Smooth muscle cell (in vitro differentiated cells): ENCODE results near the gene INPP5A. TPM values are rescaled to one million over a fixed set of nuclear protein-coding genes. Genes with fewer than 3 reads are reported as not detected.

Source experiments
- DNase-seq: peaks from one replicate; lab custom pipeline; 2025; ENCODE audit not compliant: unreplicated experiment; lab: John Stamatoyannopoulos, UW
- H2AFZ ChIP-seq: fragments of 200-600 bp; sonication (generic); 2 replicates; pipeline ENCODE4 v1.6.0; 2016; ENCODE audit warnings: antibody characterized with exemption, low read depth, mild to moderate bottlenecking
- H3F3A ChIP-seq: fragments of 200-600 bp; sonication (generic); 2 replicates; pipeline ENCODE4 v1.6.0; 2017; ENCODE audit warnings: antibody characterized with exemption, low read depth
- H3K27ac ChIP-seq: fragments of 200-600 bp; sonication (generic); 2 replicates; pipeline ENCODE4 v1.5.1; 2016; ENCODE audit warnings: low read depth, mild to moderate bottlenecking
- H3K27me3 ChIP-seq: fragments of 200-600 bp; sonication (generic); 2 replicates; pipeline ENCODE4 v1.6.1; 2016; ENCODE audit warnings: low read depth, mild to moderate bottlenecking
- H3K36me3 ChIP-seq: fragments of 200-600 bp; sonication (generic); 2 replicates; pipeline ENCODE4 v1.5.1; 2016; ENCODE audit warnings: low read depth
- H3K4me1 ChIP-seq: fragments of 200-600 bp; sonication (generic); 2 replicates; pipeline ENCODE4 v1.5.1; 2016; ENCODE audit warnings: low read depth
- H3K4me2 ChIP-seq: fragments of 200-600 bp; sonication (generic); 2 replicates; pipeline ENCODE4 v1.6.0; 2016; ENCODE audit warnings: mild to moderate bottlenecking
- H3K4me3 ChIP-seq: fragments of 200-600 bp; sonication (generic); 2 replicates; pipeline ENCODE4 v1.5.1; 2016; ENCODE audit warnings: mild to moderate bottlenecking
- H3K79me2 ChIP-seq: fragments of 200-600 bp; sonication (generic); 2 replicates; pipeline ENCODE4 v1.6.0; 2016; ENCODE audit warnings: low read depth, mild to moderate bottlenecking
- H3K9ac ChIP-seq: fragments of 200-600 bp; sonication (generic); 2 replicates; pipeline ENCODE4 v1.6.0; 2016; ENCODE audit warnings: low read depth
- H3K9me3 ChIP-seq: fragments of 200-600 bp; sonication (generic); replicated peaks from 2 replicates; pipeline ENCODE4 v1.5.1; 2016; ENCODE audit warnings: low read depth
- H4K20me1 ChIP-seq: fragments of 200-600 bp; sonication (generic); 2 replicates; pipeline ENCODE4 v1.6.0; 2016; ENCODE audit warnings: low read depth
- WGBS: methylation state at CpG from one replicate; pipeline ENCODE4 v1.1.7; 2016; ENCODE audit warnings: low lambda C conversion rate; 5-methylcytosine and 5-hydroxymethylcytosine counted together
- polyA plus RNA-seq: library from polyadenylated mRNA; unstranded; fragments of >200 nt; fragmentation: Nextera tagmentation; extraction: Ambion mirVana; gene quantifications from 2 replicates; pipeline ENCODE4 v1.2.1, GENCODE V29; 2016
- total RNA-seq: library from RNA; depleted of rRNA; stranded (reverse); fragments of >200 nt; gene quantifications from 2 replicates; pipeline ENCODE4 v1.2.3, GENCODE V29; 2014
- TF ChIP-seq, protein P1 (sequence below): fragments of 200-600 bp; sonication (generic); IDR thresholded peaks from 2 replicates; pipeline ENCODE4 v1.5.1; 2017; ENCODE audit warnings: borderline replicate concordance, mild to moderate bottlenecking, antibody characterized with exemption; ENCODE audit not compliant: insufficient read depth, poor library complexity, severe bottlenecking

Gene INPP5A
- total and polyA plus RNA-seq, 2 experiments from 2014 or later, result 48.0 to 55.9 TPM

DNA sequence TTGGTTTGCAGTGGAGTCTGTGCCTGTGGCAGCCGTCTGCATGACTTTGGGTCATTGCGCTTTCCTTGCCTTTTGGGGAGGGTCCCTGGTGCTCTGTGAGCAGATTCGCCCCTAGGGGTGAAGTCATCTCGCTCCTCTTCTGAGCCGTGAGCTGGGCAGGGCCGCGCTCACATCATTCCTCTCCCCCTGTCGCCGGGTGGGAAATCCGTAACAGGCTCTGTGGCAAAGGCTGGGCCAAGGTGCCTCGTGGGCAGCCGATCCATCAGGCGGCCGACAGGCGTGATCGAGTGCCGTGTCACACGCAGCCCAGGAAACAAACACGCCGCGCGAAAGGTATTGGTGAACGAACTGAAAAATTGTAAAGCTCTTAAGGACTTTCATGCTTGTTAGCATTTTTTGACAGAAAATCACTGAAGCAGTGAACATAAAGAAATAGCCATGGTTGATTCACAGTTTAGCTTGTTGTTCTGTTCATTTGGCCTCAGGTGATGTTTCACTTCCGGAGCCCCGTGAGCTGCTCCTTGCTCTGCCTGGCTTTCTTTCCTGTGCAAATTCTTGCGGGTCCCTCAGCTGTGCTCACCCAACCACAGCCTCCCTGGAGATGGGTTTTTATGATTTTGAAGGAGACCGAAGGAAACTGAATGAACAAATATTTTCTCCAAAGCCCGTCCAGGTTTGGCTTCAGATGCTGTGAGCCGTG lies 126.2 kb downstream of the INPP5A start:
- H3K4me2 ChIP-seq, result no peak overlapping the region
- H3K36me3 ChIP-seq, result no peaks in the 10 kb centered on the region
- no peak for DNase-seq
- no peaks in the 10 kb centered on the region for H3F3A ChIP-seq
- no peaks in the 10 kb centered on the region for H3K9me3 ChIP-seq
- 95% methylated on average over 29 of the region's 29 CpGs for WGBS
- H3K4me3 ChIP-seq, result no peak overlapping the region
- no peak overlapping the region for H3K9ac ChIP-seq
- no peak overlapping the region for H2AFZ ChIP-seq
- TF ChIP-seq, protein P1, sequence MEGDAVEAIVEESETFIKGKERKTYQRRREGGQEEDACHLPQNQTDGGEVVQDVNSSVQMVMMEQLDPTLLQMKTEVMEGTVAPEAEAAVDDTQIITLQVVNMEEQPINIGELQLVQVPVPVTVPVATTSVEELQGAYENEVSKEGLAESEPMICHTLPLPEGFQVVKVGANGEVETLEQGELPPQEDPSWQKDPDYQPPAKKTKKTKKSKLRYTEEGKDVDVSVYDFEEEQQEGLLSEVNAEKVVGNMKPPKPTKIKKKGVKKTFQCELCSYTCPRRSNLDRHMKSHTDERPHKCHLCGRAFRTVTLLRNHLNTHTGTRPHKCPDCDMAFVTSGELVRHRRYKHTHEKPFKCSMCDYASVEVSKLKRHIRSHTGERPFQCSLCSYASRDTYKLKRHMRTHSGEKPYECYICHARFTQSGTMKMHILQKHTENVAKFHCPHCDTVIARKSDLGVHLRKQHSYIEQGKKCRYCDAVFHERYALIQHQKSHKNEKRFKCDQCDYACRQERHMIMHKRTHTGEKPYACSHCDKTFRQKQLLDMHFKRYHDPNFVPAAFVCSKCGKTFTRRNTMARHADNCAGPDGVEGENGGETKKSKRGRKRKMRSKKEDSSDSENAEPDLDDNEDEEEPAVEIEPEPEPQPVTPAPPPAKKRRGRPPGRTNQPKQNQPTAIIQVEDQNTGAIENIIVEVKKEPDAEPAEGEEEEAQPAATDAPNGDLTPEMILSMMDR, result no peak
- H3K27me3 ChIP-seq, result no peaks in the 10 kb centered on the region
- no peak overlapping the region for H3K27ac ChIP-seq
- no peaks in the 10 kb centered on the region for H3K4me1 ChIP-seq
- H3K79me2 ChIP-seq, result no peaks in the 10 kb centered on the region
- H4K20me1 ChIP-seq, result peaks cover 58% of the 10 kb centered on the region

- TF ChIP-seq, protein P1, result no peak
- H3K79me2 ChIP-seq, result no peaks in the 10 kb centered on the region
- H4K20me1 ChIP-seq, result peaks cover 63% of the 10 kb centered on the region
- no peaks in the 10 kb centered on the region for H3K36me3 ChIP-seq
- no peaks in the 10 kb centered on the region for H3K4me1 ChIP-seq
- no peak overlapping the region for H3K27ac ChIP-seq
- no peak overlapping the region for H3K9ac ChIP-seq
- no peak for DNase-seq
- no peak overlapping the region for H2AFZ ChIP-seq
- no peaks in the 10 kb centered on the region for H3K27me3 ChIP-seq
- no peaks in the 10 kb centered on the region for H3K9me3 ChIP-seq
- WGBS, result 90% methylated on average over 6 of the region's 6 CpGs
- no peaks in the 10 kb centered on the region for H3F3A ChIP-seq
- H3K4me2 ChIP-seq, result no peak overlapping the region
- H3K4me3 ChIP-seq, result no peak overlapping the region
Measured at GRCh38 chr10:132664407-132664806, 126.8 kb downstream of the INPP5A start.

DNA sequence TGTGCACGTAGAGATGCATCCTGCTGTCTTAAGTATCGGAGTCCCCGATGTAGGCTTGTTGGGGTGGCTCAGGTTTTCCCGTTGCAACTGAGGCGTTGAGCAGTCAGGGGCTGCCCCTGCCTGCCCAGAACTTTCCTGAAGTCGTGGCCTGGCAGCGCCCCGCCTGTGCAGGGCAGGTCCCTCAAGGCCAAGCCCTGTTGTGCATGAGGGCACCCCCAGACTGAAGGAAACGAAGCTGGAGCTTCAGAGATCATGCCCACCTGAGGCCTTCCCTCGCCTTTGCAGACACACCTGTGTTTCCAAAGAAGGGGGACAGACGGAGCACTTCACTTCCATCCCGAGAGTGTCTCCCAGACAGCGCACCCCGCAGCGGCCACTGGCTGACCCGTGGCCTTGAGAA lies 127.3 kb downstream of the INPP5A start:
- Histone ChIP-seq H3K9ac (no peak overlapping the region), H2AFZ (no peak overlapping the region), H3K4me1 (no peaks in the 10 kb centered on the region), H3F3A (no peaks in the 10 kb centered on the region), H3K27me3 (no peaks in the 10 kb centered on the region), H3K36me3 (no peaks in the 10 kb centered on the region), H3K27ac (no peak overlapping the region), H3K4me3 (no peak overlapping the region), H3K4me2 (no peak overlapping the region), H4K20me1 (peaks cover 65% of the 10 kb centered on the region), H3K9me3 (no peaks in the 10 kb centered on the region), H3K79me2 (no peaks in the 10 kb centered on the region)
- WGBS, result 96% methylated on average over 16 of the region's 16 CpGs
- TF ChIP-seq, protein P1, result no peak
- DNase-seq, result no peak
